Spleen (tissue), 11 donors: ENCODE data around the gene MSANTD1. TPM values are rescaled to one million over a fixed set of nuclear protein-coding genes. Genes with fewer than 3 reads are reported as not detected.
A peak's percentile ranks its signal among the peaks of the same experiment; 100 is the strongest.

Experiments used
- DNase-seq: peaks from one replicate; pipeline ENCODE4 v3.0.0-alpha.2; 2020
- H3K27ac ChIP-seq, 8 donors: fragments of 200-600 bp; sonication (generic) in 7 of 8; 1 replicate in 4 of 8; 2 replicates in 4 of 8; pipeline versions ENCODE4 v1.5.0 to v1.8.0; 2016 to 2021; ENCODE audit warnings: inconsistent platforms in 4 of 8, mild to moderate bottlenecking in 4 of 8, moderate library complexity in 1 of 8
- H3K27me3 ChIP-seq, 7 donors: fragments of 200-600 bp; sonication (generic) in 6 of 7; replicated peaks in 1 of 7; 1 replicate in 4 of 7; 2 replicates in 3 of 7; pipeline versions ENCODE4 v1.5.0 to v1.8.0; 2016 to 2021; ENCODE audit warnings: inconsistent platforms in 3 of 7, mild to moderate bottlenecking in 1 of 7
- H3K36me3 ChIP-seq, 6 donors: fragments of 200-600 bp; sonication (generic) in 5 of 6; 1 replicate in 4 of 6; 2 replicates in 2 of 6; pipeline versions ENCODE4 v1.5.0 to v1.8.0; 2016 to 2021; ENCODE audit warnings: inconsistent platforms in 2 of 6
- H3K4me1 ChIP-seq, 6 donors: fragments of 200-600 bp; sonication (generic) in 5 of 6; 1 replicate in 3 of 6; 2 replicates in 3 of 6; pipeline versions ENCODE4 v1.5.0 to v1.8.0; 2016 to 2021; ENCODE audit warnings: inconsistent platforms in 3 of 6
- H3K4me3 ChIP-seq, 8 donors: fragments of 200-600 bp; sonication (generic) in 7 of 8; 1 replicate in 4 of 8; 2 replicates in 4 of 8; pipeline versions ENCODE4 v1.5.0 to v1.8.0; 2016 to 2021; ENCODE audit warnings: inconsistent platforms in 4 of 8, mild to moderate bottlenecking in 4 of 8, moderate library complexity in 2 of 8
- H3K9me3 ChIP-seq, 8 donors: fragments of 200-600 bp; sonication (generic) in 7 of 8; 1 replicate in 4 of 8; 2 replicates in 4 of 8; pipeline versions ENCODE4 v1.5.0 to v1.8.0; 2016 to 2021; ENCODE audit warnings: inconsistent platforms in 4 of 8
- CTCF ChIP-seq, 11 experiments: fragments of 200-600 bp in 7 of 11; fragments of 450-650 bp in 4 of 11; sonication (generic) in 4 of 11; IDR thresholded peaks in 8 of 11; conservative IDR thresholded peaks in 3 of 11; 1 replicate in 7 of 11; 2 replicates in 4 of 11; pipeline versions ENCODE4 v1.4.0 to v1.8.0; 2016 to 2021; ENCODE audit warnings: antibody characterized with exemption in 11 of 11, inconsistent platforms in 4 of 11, mild to moderate bottlenecking in 1 of 11
- POLR2A ChIP-seq, 3 donors: fragments of 450-650 bp; IDR thresholded peaks; one replicate each; pipeline ENCODE4 v1.5.1; 2017; ENCODE audit warnings: antibody characterized with exemption in 3 of 3, mild to moderate bottlenecking in 1 of 3
- POLR2AphosphoS5 ChIP-seq, 3 donors: sonication (generic); formaldehyde crosslinking; IDR thresholded peaks; one replicate each; pipeline ENCODE4 v1.5.1; 2017; ENCODE audit warnings: antibody characterized with exemption in 3 of 3
- WGBS, 5 donors: extraction: QIAGEN DNeasy Blood & Tissue Kit in 3 of 5; methylation state at CpG; one replicate each; pipeline versions ENCODE4 v1.1.5 to v1.1.7; 2013 to 2018; 5-methylcytosine and 5-hydroxymethylcytosine counted together
- intact Hi-C: fragments of 100-400 bp; cut with DNase I; formaldehyde crosslinking; loops from one replicate; pipeline ENCODE4 v1.15.0; 2023; ENCODE audit warnings: low total_unique reads
- polyA plus RNA-seq, 3 donors: library from polyadenylated mRNA; stranded (reverse); fragments of 200-250 nt; gene quantifications; one replicate each; pipeline ENCODE4 v1.2.1, GENCODE V29; 2013
- total RNA-seq, 7 donors: library from RNA; depleted of rRNA in 3 of 7; stranded (reverse); fragments of >200 nt in 3 of 7; fragmentation: NEBNext Ultra II Directional in 4 of 7; extraction: Animal tissue kit (Norgen Biotek cat#: 25700) in 4 of 7; gene quantifications; one replicate each; pipeline versions ENCODE4 v1.1.0 to v1.2.1, GENCODE V29; 2016 to 2021
- donor health status: healthy with polysubstance abuse.
- donor health status: DM: no; HTN: no; CAD: no; lungs with moderate emphysema.
- donor health status: DM: no; HTN: no; CAD: no.
- donor health status: Bipolar disorder and iron deficiency.
- donor health status: healthy.
- donor health status: DM: no; HTN: no; CAD: no.
- donor health status: DM: yes; HTN: yes; CAD: no.

The MSANTD1 gene
- total and polyA plus RNA-seq, 10 donors = 0.41 to 2.8 (median 1.8) TPM

GRCh38 chr4:3225071-3225850 lies 23.7 kb upstream of the MSANTD1 start:
- no peak for TF ChIP-seq POLR2A (IDR thresholded peaks at IDR 0.05)
- TF ChIP-seq POLR2AphosphoS5 (IDR thresholded peaks at IDR 0.05) = peak in 1 of 3 donors; percentile 41
- intact Hi-C loops = no loop called here
- no peaks in the 10 kb centered on the region for H3K9me3 ChIP-seq
- peaks cover 0 to 38% (median 10%) of the 10 kb centered on the region in 6 donors for H3K4me1 ChIP-seq
- H3K27ac ChIP-seq = peak overlapping the region in 6 of 8 donors; percentile 11 to 88 (median 79)
- WGBS, 5 donors = 84 to 94% (median 92%) methylated on average over 21 to 22 of the region's 22 CpGs
- peak; percentile 71 for DNase-seq
- H3K36me3 ChIP-seq = peaks cover 11 to 96% (median 82%) of the 10 kb centered on the region in 6 donors
- no peaks in the 10 kb centered on the region for H3K27me3 ChIP-seq
- no peak overlapping the region for H3K4me3 ChIP-seq

- WGBS, 5 donors = 68 to 79% (median 70%) methylated on average over 7 to 9 of the region's 9 CpGs
- intact Hi-C loops = no loop called here
- Histone ChIP-seq H3K9me3 (no peaks in the 10 kb centered on the region), H3K4me3 (no peak overlapping the region), H3K27me3 (no peaks in the 10 kb centered on the region), H3K4me1 (peaks cover 0 to 38% (median 10%) of the 10 kb centered on the region in 6 donors), H3K36me3 (peaks cover 11 to 96% (median 82%) of the 10 kb centered on the region in 6 donors), H3K27ac (peak overlapping the region in 6 of 8 donors; percentile 58 to 88 (median 79))
- TF ChIP-seq CTCF (IDR thresholded peaks at IDR 0.05 in 8 of 11, conservative IDR thresholded peaks at IDR 0.05 in 3 of 11) = no peak
- TF ChIP-seq POLR2A (IDR thresholded peaks at IDR 0.05) = no peak
- TF ChIP-seq POLR2AphosphoS5 (IDR thresholded peaks at IDR 0.05) = peak in 2 of 3 donors; percentile 20 to 34
- DNase-seq = no peak
These were observed 23.0 kb upstream of the MSANTD1 start for GRCh38 chr4:3225936-3226335.

- Histone ChIP-seq H3K4me1 (peaks cover 0 to 38% (median 10%) of the 10 kb centered on the region in 6 donors), H3K27ac (peak overlapping the region in 6 of 8 donors; percentile 58 to 88 (median 79)), H3K4me3 (no peak overlapping the region), H3K9me3 (no peaks in the 10 kb centered on the region), H3K36me3 (peaks cover 13 to 96% (median 82%) of the 10 kb centered on the region in 6 donors), H3K27me3 (no peaks in the 10 kb centered on the region)
- no peak for DNase-seq
- intact Hi-C loops = no loop called here
- WGBS, 5 donors = 60 to 84% (median 74%) methylated on average over 9 of the region's 9 CpGs
- TF ChIP-seq POLR2A (IDR thresholded peaks at IDR 0.05) = no peak
- peak in 2 of 3 donors; percentile 48 to 60 for TF ChIP-seq POLR2AphosphoS5 (IDR thresholded peaks at IDR 0.05)
- TF ChIP-seq CTCF (IDR thresholded peaks at IDR 0.05 in 8 of 11, conservative IDR thresholded peaks at IDR 0.05 in 3 of 11) = no peak
These were observed 22.5 kb upstream of the MSANTD1 start for GRCh38 chr4:3226467-3226866.

- no peak for TF ChIP-seq POLR2AphosphoS5 (IDR thresholded peaks at IDR 0.05)
- TF ChIP-seq CTCF (IDR thresholded peaks at IDR 0.05 in 8 of 11, conservative IDR thresholded peaks at IDR 0.05 in 3 of 11) = no peak
- no peak for TF ChIP-seq POLR2A (IDR thresholded peaks at IDR 0.05)
- Histone ChIP-seq H3K9me3 (no peaks in the 10 kb centered on the region), H3K27me3 (no peaks in the 10 kb centered on the region), H3K4me3 (no peak overlapping the region), H3K27ac (peak overlapping the region in 6 of 8 donors; percentile 39 to 88 (median 79)), H3K36me3 (peaks cover 10 to 96% (median 83%) of the 10 kb centered on the region in 6 donors), H3K4me1 (peaks cover 0 to 38% (median 10%) of the 10 kb centered on the region in 6 donors)
- intact Hi-C loops = no loop called here
- 75 to 100% (median 89%) methylated on average over 2 to 6 of the region's 6 CpGs for WGBS, 5 donors
- DNase-seq = no peak
These were observed 22.0 kb upstream of the MSANTD1 start for GRCh38 chr4:3226944-3227343.
